ENCODE results near the gene HMOX1. TPM values are rescaled to one million over a fixed set of nuclear protein-coding genes. Genes with fewer than 3 reads are reported as not detected.

Gene HMOX1
- total RNA-seq, 2 experiments from 2014 or later: 5.2 to 7.3 TPM

GRCh38 chr22:35345808-35346505, 34.9 kb upstream of the HMOX1 start:
- Mint-ChIP-seq H3K4me3 (no peak overlapping the region), H3K36me3 (no peaks in the 10 kb centered on the region), H3K4me1 (peaks cover under 1% of the 10 kb centered on the region), H3K27me3 (no peaks in the 10 kb centered on the region), H3K9me3 (no peaks in the 10 kb centered on the region), H3K27ac (no peak overlapping the region)
- no peak for ATAC-seq (ENCODE audit: low read depth)
- POLR2A ChIA-PET: no interaction called here
- DNase-seq: no peak

- POLR2A ChIA-PET: no interaction called here
- Mint-ChIP-seq H3K36me3 (no peaks in the 10 kb centered on the region), H3K4me1 (peaks cover 8% of the 10 kb centered on the region), H3K4me3 (no peak overlapping the region), H3K27me3 (no peaks in the 10 kb centered on the region), H3K9me3 (no peaks in the 10 kb centered on the region), H3K27ac (no peak overlapping the region)
- DNase-seq: no peak
- ATAC-seq (ENCODE audit: low read depth): no peak
Observed at GRCh38 chr22:35346596-35347220, 34.2 kb upstream of the HMOX1 start.

GRCh38 chr22:35347462-35347861, 33.4 kb upstream of the HMOX1 start:
- Mint-ChIP-seq H3K36me3 (no peaks in the 10 kb centered on the region), H3K4me3 (no peak overlapping the region), H3K4me1 (peaks cover 13% of the 10 kb centered on the region), H3K27ac (no peak overlapping the region), H3K9me3 (no peaks in the 10 kb centered on the region), H3K27me3 (no peaks in the 10 kb centered on the region)
- DNase-seq (no peak), ATAC-seq (ENCODE audit: low read depth) (no peak)
- POLR2A ChIA-PET: no interaction called here

DNA sequence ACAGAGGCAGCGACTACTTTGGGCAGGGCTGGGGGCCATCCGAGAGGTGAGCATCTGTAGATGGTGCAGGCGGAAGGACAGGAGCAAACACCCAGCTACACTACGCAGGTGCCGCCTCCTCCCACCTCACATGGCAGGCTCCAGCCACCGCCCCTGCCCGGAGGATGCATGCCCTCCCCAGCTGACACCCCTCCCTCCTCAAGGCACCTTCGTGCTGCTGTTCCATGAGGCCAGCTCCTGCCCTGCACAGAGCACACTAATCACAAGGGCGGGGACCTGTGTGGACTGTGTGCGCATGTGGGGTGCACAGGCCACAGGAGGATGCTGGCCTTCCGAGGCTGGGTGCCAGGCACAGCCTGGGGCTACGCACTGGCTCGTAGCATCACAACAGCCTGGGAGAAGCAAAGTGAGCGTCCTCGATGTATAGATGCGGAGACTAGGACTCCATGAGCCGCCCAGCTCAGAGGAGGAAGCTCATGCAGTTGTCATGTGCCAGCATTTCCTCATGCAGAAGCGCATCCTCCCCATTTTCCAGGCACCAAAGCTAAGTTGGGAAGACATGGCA, 32.8 kb upstream of the HMOX1 start:
- Mint-ChIP-seq H3K27me3 (no peaks in the 10 kb centered on the region), H3K27ac (no peak overlapping the region), H3K4me1 (peaks cover 17% of the 10 kb centered on the region), H3K4me3 (no peak overlapping the region), H3K9me3 (no peaks in the 10 kb centered on the region), H3K36me3 (no peaks in the 10 kb centered on the region)
- no peak for DNase-seq
- no peak for ATAC-seq (ENCODE audit: low read depth)
- POLR2A ChIA-PET: no interaction called here

DNA sequence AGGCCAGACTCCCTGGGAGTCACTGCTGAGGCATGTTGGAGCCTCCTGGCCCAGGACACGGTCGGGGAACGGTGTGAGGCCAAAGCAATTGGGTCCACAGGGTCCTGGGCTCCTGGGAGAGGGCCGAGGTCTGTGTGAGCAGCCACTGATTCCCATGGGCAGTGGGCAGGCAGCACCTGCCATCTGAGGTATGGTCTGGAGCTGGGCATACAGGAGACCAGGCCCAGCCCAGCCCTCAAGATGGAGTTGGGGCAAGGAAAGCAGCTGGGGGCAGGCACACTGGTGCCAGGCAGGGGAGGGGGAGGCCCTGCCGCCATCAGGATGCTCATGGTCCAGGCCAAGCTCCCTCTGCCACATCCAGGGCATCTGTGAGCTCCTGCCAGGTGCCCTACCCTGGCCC, 32.2 kb upstream of the HMOX1 start:
- Mint-ChIP-seq H3K9me3 (no peaks in the 10 kb centered on the region), H3K27ac (no peak overlapping the region), H3K4me3 (no peak overlapping the region), H3K27me3 (no peaks in the 10 kb centered on the region), H3K36me3 (no peaks in the 10 kb centered on the region), H3K4me1 (peaks cover 17% of the 10 kb centered on the region)
- POLR2A ChIA-PET: interaction anchor here (0.6 kb wide), 1 partner anchor 217 kb away, joined by 6 read pairs; no protein-coding TSS in a partner anchor
- ATAC-seq (ENCODE audit: low read depth) (no peak), DNase-seq (no peak)

DNA sequence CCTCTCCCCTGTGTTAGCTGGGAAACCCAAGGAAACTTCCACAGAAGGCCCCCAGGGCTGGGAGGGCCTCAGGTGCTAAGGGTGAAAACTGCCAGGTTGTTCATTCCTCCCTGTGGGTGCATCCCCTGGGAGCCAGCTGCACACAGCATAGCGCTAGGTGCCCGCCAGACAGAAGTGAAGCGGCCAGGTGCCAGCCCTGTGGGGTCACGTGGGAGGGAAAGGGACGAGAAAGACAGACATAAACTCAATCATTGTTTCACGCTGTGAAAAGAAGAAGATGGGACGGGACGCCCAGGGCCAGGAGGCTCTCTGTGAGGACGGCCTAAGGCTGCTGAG, 31.6 kb upstream of the HMOX1 start:
- H3K4me1 Mint-ChIP-seq: peaks cover 17% of the 10 kb centered on the region
- no peaks in the 10 kb centered on the region for H3K27me3 Mint-ChIP-seq
- H3K9me3 Mint-ChIP-seq: no peaks in the 10 kb centered on the region
- no peak overlapping the region for H3K4me3 Mint-ChIP-seq
- ATAC-seq (ENCODE audit: low read depth) (no peak), DNase-seq (no peak)
- no peaks in the 10 kb centered on the region for H3K36me3 Mint-ChIP-seq
- POLR2A ChIA-PET: interaction anchor here (0.6 kb wide), 1 partner anchor 218 kb away, joined by 6 read pairs; no protein-coding TSS in a partner anchor
- peak overlapping the region; percentile 23 for H3K27ac Mint-ChIP-seq

DNA sequence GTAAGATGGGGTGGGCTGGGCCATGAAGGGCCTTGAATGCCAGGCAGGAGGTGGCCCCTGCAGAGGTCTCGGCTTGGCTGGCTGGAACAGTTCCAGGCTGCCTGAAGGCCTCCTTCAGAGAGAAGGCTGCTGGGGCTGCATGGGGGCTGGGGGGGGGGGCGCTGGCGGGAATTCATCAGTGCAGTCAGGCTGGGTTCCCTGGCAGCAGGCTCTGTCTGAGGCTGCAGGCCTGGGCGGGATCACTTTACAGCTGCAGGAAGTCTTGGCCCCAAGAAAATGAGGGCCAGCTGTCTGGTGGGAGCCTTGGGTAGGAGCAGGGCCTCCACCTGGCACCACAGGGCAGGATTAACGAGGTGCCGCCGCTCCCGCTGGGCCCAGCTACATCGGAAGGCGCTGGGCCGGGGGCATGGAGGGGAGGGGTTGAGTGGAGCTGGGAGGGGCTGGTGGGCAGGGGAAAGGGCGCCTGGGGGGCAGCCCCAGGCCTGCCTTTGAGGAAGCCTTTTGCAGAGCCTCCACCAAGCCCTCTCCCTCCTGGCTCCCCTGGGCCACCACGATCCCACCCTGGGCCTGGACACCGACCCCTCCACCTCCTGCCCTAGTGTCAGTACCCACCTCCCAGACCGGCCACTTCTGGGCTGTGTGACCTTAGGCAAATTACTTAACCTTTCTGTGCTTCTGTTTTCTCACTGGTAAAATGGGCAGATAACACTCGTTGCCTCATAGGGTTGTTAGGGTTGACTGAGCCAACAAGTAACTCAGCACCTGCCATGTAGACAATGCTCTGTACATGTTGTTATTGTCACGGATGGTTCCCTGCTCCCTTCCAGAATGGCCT, 31.0 kb upstream of the HMOX1 start:
- peak overlapping the region; percentile 23 for H3K27ac Mint-ChIP-seq
- H3K4me3 Mint-ChIP-seq: no peak overlapping the region
- DNase-seq (no peak), ATAC-seq (ENCODE audit: low read depth) (no peak)
- POLR2A ChIA-PET: no interaction called here
- H3K36me3 Mint-ChIP-seq: no peaks in the 10 kb centered on the region
- H3K9me3 Mint-ChIP-seq: no peaks in the 10 kb centered on the region
- H3K4me1 Mint-ChIP-seq: peaks cover 17% of the 10 kb centered on the region
- no peaks in the 10 kb centered on the region for H3K27me3 Mint-ChIP-seq

- Mint-ChIP-seq H3K9me3 (no peaks in the 10 kb centered on the region), H3K4me1 (peaks cover 17% of the 10 kb centered on the region), H3K27me3 (peaks cover 2% of the 10 kb centered on the region), H3K27ac (peak overlapping the region; percentile 58), H3K36me3 (no peaks in the 10 kb centered on the region), H3K4me3 (peak overlapping the region; percentile 81)
- ATAC-seq (ENCODE audit: low read depth) (peak; percentile 91), DNase-seq (peak; percentile 86)
- POLR2A ChIA-PET: interaction anchor here (1.0 to 1.1 kb wide), 2 partner anchors 232 to 269 kb away, joined by 3 read pairs; no protein-coding TSS in a partner anchor
Observed at GRCh38 chr22:35350539-35351503, 30.1 kb upstream of the HMOX1 start.

DNA sequence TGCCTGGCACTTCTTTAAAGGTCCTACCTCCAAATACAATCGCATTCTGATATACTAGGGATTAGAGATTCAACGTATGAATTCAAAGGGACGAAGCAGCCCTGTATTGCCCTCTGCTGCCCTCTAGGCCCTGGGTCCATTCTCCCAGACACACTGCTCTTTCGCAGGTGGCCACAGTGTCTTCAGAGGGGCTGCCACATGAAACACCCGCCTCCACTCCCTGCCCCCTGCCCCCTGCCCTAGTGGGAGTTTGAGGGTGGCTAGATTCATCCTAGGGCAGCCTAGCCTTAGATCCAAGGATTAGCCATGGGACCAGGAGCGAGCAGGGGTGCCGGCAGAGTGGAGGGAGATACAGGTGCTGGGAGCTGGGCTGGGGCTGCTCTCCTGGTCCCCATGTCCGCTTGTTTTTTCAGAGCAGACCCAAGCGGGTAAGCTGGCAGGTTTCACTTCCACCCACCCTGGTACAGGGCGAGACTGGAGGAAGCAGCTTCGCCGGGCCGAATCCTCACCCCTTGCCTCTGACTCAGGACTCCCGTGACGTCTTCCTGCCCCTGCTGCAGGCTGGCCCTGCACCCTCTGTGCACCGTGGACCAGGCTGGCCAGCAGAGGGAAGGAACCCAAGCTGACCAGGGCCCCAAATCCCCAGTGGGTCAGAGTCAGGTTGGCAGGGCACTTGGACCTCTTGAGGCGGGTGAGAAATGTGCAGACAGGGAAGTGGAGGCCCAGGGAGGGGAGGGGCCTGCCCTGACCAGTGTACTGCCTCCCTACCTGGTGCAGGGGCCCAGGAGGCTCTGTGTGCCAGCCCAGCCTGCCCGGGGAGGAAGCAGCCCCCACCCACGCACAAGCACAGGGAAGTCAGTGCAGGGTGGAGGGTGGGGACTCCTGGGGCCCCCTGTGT, 28.4 kb upstream of the HMOX1 start:
- DNase-seq (peak; percentile 51), ATAC-seq (ENCODE audit: low read depth) (peak; percentile 35)
- Mint-ChIP-seq H3K4me3 (peak overlapping the region; percentile 58), H3K9me3 (no peaks in the 10 kb centered on the region), H3K27ac (peak overlapping the region; percentile 79), H3K27me3 (peaks cover 8% of the 10 kb centered on the region), H3K36me3 (no peaks in the 10 kb centered on the region), H3K4me1 (peaks cover 17% of the 10 kb centered on the region)
- POLR2A ChIA-PET: interaction anchor here (0.7 to 0.8 kb wide), 2 partner anchors 28 to 713 kb away, joined by 3 to 4 read pairs; no protein-coding TSS in a partner anchor

GRCh38 chr22:35353318-35353717, 27.6 kb upstream of the HMOX1 start:
- peaks cover 8% of the 10 kb centered on the region for H3K27me3 Mint-ChIP-seq
- H3K36me3 Mint-ChIP-seq: no peaks in the 10 kb centered on the region
- H3K4me3 Mint-ChIP-seq: no peak overlapping the region
- ATAC-seq (ENCODE audit: low read depth) (no peak), DNase-seq (no peak)
- H3K9me3 Mint-ChIP-seq: no peaks in the 10 kb centered on the region
- peaks cover 20% of the 10 kb centered on the region for H3K4me1 Mint-ChIP-seq
- POLR2A ChIA-PET: interaction anchor here (0.7 kb wide), 1 partner anchor 563 kb away, joined by 3 read pairs; no protein-coding TSS in a partner anchor
- no peak overlapping the region for H3K27ac Mint-ChIP-seq

- Mint-ChIP-seq H3K27ac (no peak overlapping the region), H3K36me3 (no peaks in the 10 kb centered on the region), H3K4me3 (no peak overlapping the region), H3K9me3 (no peaks in the 10 kb centered on the region), H3K27me3 (peaks cover 8% of the 10 kb centered on the region), H3K4me1 (peaks cover 20% of the 10 kb centered on the region)
- ATAC-seq (ENCODE audit: low read depth): no peak
- no peak for DNase-seq
- POLR2A ChIA-PET: no interaction called here
Observed at GRCh38 chr22:35354068-35354467, 26.8 kb upstream of the HMOX1 start.

All from activated naive CD8-positive, alpha-beta T cell treated with anti-CD3 and anti-CD28 coated beads, Interleukin-2, amount 10 ng/mL, durations not matched to agents 7 days and 5 days (primary cell).